ENCODE results near the gene FAM168B.

Gene FAM168B

GRCh38 chr2:131113566-131114227, 20.4 kb upstream of the FAM168B start:
- no peak for DNase-seq (ENCODE audit: extremely low read depth, low read depth)
- H3K4me3 ChIP-seq (replicated peaks; ENCODE audit: low read depth, low read length), result no peak overlapping the region
- no peak for TF ChIP-seq CTCF (IDR thresholded peaks at IDR 0.05; ENCODE audit: low read depth, low read length, missing control alignments)

DNA sequence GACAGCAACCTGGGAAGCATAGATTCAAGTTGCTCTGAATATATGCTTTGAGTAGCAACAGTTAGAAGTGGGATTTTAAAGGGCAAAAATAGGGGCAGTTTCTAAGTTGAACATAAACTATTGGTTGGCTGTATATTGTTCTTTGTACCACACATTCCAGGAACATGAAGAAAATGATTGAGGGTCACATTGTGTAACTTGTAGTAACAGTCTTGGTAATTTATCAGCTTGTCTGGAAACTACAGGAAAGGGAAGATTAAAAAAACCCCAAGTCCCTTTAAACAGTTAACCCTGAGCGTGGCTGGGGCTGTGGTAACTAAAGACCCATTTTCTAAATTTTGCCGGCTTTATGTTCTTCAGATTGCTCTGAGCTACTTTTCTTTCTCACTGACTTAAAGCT, 19.3 kb upstream of the FAM168B start:
- H3K4me3 ChIP-seq (replicated peaks; ENCODE audit: low read depth, low read length), result no peak overlapping the region
- DNase-seq (ENCODE audit: extremely low read depth, low read depth), result no peak
- no peak for TF ChIP-seq CTCF (IDR thresholded peaks at IDR 0.05; ENCODE audit: low read depth, low read length, missing control alignments)

DNA sequence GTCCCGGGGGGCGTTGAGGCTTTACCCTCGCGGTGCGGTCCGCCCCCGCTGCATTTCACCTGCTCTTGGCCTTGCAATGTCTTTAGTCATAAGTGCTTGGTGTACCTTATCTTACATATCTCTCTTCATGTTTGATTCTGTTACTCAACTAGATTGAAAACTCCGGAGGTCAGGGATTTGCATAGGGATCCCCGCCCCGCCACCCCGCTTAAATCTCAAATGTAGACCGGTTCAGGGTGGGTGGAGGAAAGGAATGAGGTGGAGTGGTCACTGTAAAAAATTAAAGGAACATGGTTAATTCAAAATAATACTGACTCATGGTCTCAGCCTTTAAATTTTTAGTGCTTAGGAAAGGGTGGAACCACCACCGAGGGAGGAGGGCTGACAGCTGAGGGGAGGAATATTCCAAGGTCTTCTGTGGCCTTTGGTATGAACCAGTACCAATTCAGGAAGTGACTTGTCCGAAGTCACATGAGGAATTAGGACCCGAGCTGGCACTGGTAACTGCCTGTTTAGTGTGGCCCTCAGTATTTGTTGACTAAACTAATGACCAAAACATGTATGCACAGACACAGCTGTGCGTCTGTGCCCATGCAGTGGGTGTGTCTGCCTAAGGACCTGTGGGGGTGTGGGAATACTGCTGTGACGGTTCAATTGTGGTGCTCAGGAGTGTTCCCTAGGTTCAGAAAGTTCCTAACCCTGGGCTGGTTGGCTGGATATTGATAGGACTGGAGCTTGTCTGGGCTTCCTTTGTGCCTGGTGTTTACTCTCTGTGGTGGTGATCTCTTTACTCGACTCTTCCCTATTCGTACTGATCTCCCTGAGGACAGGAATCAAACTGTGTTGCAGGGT, 12.9 kb upstream of the FAM168B start:
- TF ChIP-seq CTCF (IDR thresholded peaks at IDR 0.05; ENCODE audit: low read depth, low read length, missing control alignments), result no peak
- DNase-seq (ENCODE audit: extremely low read depth, low read depth), result no peak
- H3K4me3 ChIP-seq (replicated peaks; ENCODE audit: low read depth, low read length), result peak overlapping the region; percentile 97

GRCh38 chr2:131105156-131105949, 12.1 kb upstream of the FAM168B start, which contains the start of gene PLEKHB2:
TSS of gene PLEKHB2 (plus strand) at chr2:131105336. CDS start at chr2:131120942, 15,606 bp downstream.
- peak; percentile 16 for TF ChIP-seq CTCF (IDR thresholded peaks at IDR 0.05; ENCODE audit: low read depth, low read length, missing control alignments)
- H3K4me3 ChIP-seq (replicated peaks; ENCODE audit: low read depth, low read length), result peak within 1 kb of the TSS; percentile 97
- peak; percentile 64 for DNase-seq (ENCODE audit: extremely low read depth, low read depth)

DNA sequence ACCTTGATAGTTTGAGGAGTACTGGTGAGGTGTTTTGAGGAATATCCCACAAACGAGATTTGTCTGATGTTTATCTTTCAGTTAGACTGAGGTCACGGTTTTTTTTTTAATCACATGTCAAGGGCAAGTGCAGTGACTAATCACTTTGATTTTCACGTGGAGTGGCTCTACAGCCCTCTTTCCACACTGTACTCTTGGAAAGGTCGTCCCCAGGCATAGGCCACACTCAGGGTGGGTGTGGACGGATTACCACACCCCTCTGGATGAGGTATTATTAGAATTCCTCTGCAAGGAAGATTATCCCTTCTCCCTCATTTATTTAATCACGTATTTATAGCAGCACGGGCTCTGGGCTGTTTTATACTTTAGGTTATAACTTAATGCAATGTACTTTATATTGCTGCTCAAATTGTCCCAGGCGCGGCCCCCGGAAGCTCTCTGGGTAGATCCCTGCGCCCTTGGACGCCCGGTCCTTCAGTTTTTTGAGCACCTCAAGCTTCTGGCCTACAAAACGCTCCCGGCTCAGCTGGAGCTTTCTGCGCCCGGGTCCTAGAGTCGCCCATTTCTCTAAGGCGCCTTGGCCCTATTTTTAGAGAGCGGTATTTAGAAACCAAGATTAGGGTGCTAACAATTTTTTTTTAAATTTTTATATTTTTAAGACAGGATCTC, 11.4 kb upstream of the FAM168B start:
- DNase-seq (ENCODE audit: extremely low read depth, low read depth), result peak; percentile 47
- no peak for TF ChIP-seq CTCF (IDR thresholded peaks at IDR 0.05; ENCODE audit: low read depth, low read length, missing control alignments)

DNA sequence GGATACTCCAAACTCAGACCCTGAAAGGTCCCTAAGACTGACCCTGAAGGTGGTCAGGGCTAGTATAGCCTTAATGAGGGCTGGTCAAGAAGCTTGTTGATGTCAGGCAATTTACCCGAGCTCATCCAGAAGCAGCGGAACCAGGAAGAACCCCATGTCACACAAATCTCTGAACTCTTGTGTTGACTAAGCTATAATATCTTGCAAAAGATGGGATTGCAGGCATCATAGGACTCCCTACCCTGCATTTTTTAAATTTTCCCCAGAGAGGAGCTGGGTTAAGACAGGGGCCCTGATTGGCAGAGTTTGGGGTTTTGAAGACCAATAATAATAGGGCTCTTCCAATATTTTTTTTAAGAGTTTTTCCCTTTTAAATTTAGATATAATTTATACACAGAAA, 9.9 kb upstream of the FAM168B start:
- TF ChIP-seq CTCF (IDR thresholded peaks at IDR 0.05; ENCODE audit: low read depth, low read length, missing control alignments), result no peak
- DNase-seq (ENCODE audit: extremely low read depth, low read depth), result no peak
- no peak overlapping the region for H3K4me3 ChIP-seq (replicated peaks; ENCODE audit: low read depth, low read length)

More for the DNA sequence above, 11.4 kb upstream of the FAM168B start:
- peak overlapping the region; percentile 97 for H3K4me3 ChIP-seq (replicated peaks; ENCODE audit: low read depth, low read length)
